HG02759 (cell line): ENCODE results near the gene LARGE1.
"Not testable (repeated sequence)": the region's sequence is repeated elsewhere in the genome, so short reads cannot be mapped to it uniquely, and the experiment has no call there.

Experiments
- ATAC-seq: cut with Tn5 transposase; IDR thresholded peaks from one replicate; pipeline ENCODE4 v1.9.1; 2021; ENCODE audit warnings: mild to moderate bottlenecking, moderate library complexity; ENCODE audit not compliant: unreplicated experiment

Gene LARGE1

GRCh38 chr22:33575041-33575440, 345.2 kb downstream of the LARGE1 start:
- no peak for ATAC-seq

GRCh38 chr22:33573479-33573878, 346.8 kb downstream of the LARGE1 start:
- no peak for ATAC-seq

GRCh38 chr22:33572086-33572485, 348.2 kb downstream of the LARGE1 start:
- ATAC-seq, result no peak

GRCh38 chr22:33570110-33570509, 350.2 kb downstream of the LARGE1 start:
- no peak for ATAC-seq

GRCh38 chr22:33569559-33569958, 350.7 kb downstream of the LARGE1 start:
- no peak for ATAC-seq

GRCh38 chr22:33569018-33569417, 351.3 kb downstream of the LARGE1 start:
- no peak for ATAC-seq

GRCh38 chr22:33566495-33566894, 353.8 kb downstream of the LARGE1 start:
- not testable (repeated sequence) for ATAC-seq

GRCh38 chr22:33565580-33565995, 354.7 kb downstream of the LARGE1 start:
- ATAC-seq, result no peak

- no peak for ATAC-seq
These were observed 355.6 kb downstream of the LARGE1 start for GRCh38 chr22:33564683-33565082.

GRCh38 chr22:33563220-33563964, 356.9 kb downstream of the LARGE1 start:
- ATAC-seq, result no peak

GRCh38 chr22:33562501-33562900, 357.8 kb downstream of the LARGE1 start:
- ATAC-seq, result no peak

GRCh38 chr22:33561149-33561807, 359.0 kb downstream of the LARGE1 start:
- ATAC-seq, result no peak

GRCh38 chr22:33557836-33558235, 362.4 kb downstream of the LARGE1 start:
- ATAC-seq, result no peak

GRCh38 chr22:33555814-33556522, 364.3 kb downstream of the LARGE1 start:
- no peak for ATAC-seq

GRCh38 chr22:33553493-33553892, 366.8 kb downstream of the LARGE1 start:
- ATAC-seq, result no peak

GRCh38 chr22:33544707-33545106, 375.6 kb downstream of the LARGE1 start:
- ATAC-seq, result no peak

- ATAC-seq, result no peak
These were observed 377.6 kb downstream of the LARGE1 start for GRCh38 chr22:33542722-33543121.

GRCh38 chr22:33542153-33542552, 378.1 kb downstream of the LARGE1 start:
- ATAC-seq, result no peak

GRCh38 chr22:33539902-33540751, 380.1 kb downstream of the LARGE1 start:
- no peak for ATAC-seq

- no peak for ATAC-seq
These were observed 380.9 kb downstream of the LARGE1 start for GRCh38 chr22:33539202-33539901.
